Ishikawa (cell line): ENCODE results near the gene RABL6.

Source experiments
- CEBPB ChIP-seq: IDR thresholded peaks from 2 replicates; pipeline ENCODE4 v1.6.1; 2012
- CREB1 ChIP-seq: IDR thresholded peaks from 2 replicates; pipeline ENCODE4 v1.6.1; 2012; ENCODE audit warnings: low read depth
- EGR1 ChIP-seq: IDR thresholded peaks from 2 replicates; pipeline ENCODE4 v1.6.1; 2012
- EP300 ChIP-seq: IDR thresholded peaks from 2 replicates; pipeline ENCODE4 v1.6.1; 2012; ENCODE audit warnings: borderline replicate concordance
- FOXM1 ChIP-seq: IDR thresholded peaks from 2 replicates; pipeline ENCODE4 v1.6.1; 2012; ENCODE audit warnings: low read depth, borderline replicate concordance
- MAX ChIP-seq: IDR thresholded peaks from 2 replicates; pipeline ENCODE4 v1.6.1; 2012
- NFIC ChIP-seq: IDR thresholded peaks from 2 replicates; pipeline ENCODE4 v1.6.1; 2012
- RAD21 ChIP-seq: IDR thresholded peaks from 2 replicates; pipeline ENCODE4 v1.6.1; 2012; ENCODE audit warnings: low read depth
- TAF1 ChIP-seq: IDR thresholded peaks from 2 replicates; pipeline ENCODE4 v1.6.1; 2012; ENCODE audit warnings: low read depth, mild to moderate bottlenecking
- TCF12 ChIP-seq: IDR thresholded peaks from 2 replicates; pipeline ENCODE4 v1.6.1; 2012; ENCODE audit warnings: low read depth
- TEAD4 ChIP-seq: IDR thresholded peaks from 2 replicates; pipeline ENCODE4 v1.6.1; 2012
- YY1 ChIP-seq: IDR thresholded peaks from 2 replicates; pipeline ENCODE4 v1.6.1; 2012; ENCODE audit warnings: low read depth
- ZBTB7A ChIP-seq: IDR thresholded peaks from 2 replicates; pipeline ENCODE4 v1.6.1; 2012; ENCODE audit warnings: low read depth
- TF ChIP-seq, protein P1 (sequence below): IDR thresholded peaks from 2 replicates; pipeline ENCODE4 v1.6.1; 2012
- TF ChIP-seq, protein P2 (sequence below): IDR thresholded peaks from 2 replicates; pipeline ENCODE4 v1.6.1; 2012; ENCODE audit warnings: low read depth, mild to moderate bottlenecking

Gene RABL6

GRCh38 chr9:136868644-136869043 lies 60.9 kb downstream of the RABL6 start:
- TF ChIP-seq NFIC (no peak), MAX (no peak), TCF12 (no peak), CEBPB (no peak), FOXM1 (no peak)
- TF ChIP-seq, protein P1, sequence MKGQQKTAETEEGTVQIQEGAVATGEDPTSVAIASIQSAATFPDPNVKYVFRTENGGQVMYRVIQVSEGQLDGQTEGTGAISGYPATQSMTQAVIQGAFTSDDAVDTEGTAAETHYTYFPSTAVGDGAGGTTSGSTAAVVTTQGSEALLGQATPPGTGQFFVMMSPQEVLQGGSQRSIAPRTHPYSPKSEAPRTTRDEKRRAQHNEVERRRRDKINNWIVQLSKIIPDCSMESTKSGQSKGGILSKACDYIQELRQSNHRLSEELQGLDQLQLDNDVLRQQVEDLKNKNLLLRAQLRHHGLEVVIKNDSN = no peak

DNA sequence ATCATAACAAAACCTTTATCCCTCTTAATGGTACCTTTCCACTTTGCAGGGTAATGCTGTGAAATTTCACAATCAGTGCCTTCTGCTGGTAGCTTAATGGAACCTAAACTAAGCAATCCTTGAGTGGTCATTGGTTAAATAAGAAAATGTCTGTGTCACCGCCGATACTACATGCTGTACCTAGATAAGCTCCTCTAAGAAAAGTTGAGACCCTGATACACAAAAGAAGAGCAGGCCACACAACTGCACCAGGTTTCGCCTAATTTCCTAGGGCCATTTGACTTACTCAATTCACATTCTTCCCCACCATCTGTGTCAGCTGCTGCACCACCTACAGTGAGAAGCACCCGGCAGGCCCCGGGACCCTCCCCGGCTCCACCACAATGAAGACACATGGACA lies 67.4 kb downstream of the RABL6 start:
- TF ChIP-seq YY1 (no peak), RAD21 (no peak), FOXM1 (no peak), NFIC (no peak), EGR1 (no peak), CREB1 (no peak), CEBPB (no peak), ZBTB7A (no peak), MAX (no peak)

- TF ChIP-seq ZBTB7A (no peak), YY1 (no peak), TEAD4 (no peak), EGR1 (no peak), MAX (no peak), EP300 (no peak), TAF1 (no peak), NFIC (no peak), RAD21 (no peak), CEBPB (no peak), TCF12 (no peak), FOXM1 (no peak), CREB1 (no peak)
- TF ChIP-seq, protein P1 = no peak
- TF ChIP-seq, protein P2, sequence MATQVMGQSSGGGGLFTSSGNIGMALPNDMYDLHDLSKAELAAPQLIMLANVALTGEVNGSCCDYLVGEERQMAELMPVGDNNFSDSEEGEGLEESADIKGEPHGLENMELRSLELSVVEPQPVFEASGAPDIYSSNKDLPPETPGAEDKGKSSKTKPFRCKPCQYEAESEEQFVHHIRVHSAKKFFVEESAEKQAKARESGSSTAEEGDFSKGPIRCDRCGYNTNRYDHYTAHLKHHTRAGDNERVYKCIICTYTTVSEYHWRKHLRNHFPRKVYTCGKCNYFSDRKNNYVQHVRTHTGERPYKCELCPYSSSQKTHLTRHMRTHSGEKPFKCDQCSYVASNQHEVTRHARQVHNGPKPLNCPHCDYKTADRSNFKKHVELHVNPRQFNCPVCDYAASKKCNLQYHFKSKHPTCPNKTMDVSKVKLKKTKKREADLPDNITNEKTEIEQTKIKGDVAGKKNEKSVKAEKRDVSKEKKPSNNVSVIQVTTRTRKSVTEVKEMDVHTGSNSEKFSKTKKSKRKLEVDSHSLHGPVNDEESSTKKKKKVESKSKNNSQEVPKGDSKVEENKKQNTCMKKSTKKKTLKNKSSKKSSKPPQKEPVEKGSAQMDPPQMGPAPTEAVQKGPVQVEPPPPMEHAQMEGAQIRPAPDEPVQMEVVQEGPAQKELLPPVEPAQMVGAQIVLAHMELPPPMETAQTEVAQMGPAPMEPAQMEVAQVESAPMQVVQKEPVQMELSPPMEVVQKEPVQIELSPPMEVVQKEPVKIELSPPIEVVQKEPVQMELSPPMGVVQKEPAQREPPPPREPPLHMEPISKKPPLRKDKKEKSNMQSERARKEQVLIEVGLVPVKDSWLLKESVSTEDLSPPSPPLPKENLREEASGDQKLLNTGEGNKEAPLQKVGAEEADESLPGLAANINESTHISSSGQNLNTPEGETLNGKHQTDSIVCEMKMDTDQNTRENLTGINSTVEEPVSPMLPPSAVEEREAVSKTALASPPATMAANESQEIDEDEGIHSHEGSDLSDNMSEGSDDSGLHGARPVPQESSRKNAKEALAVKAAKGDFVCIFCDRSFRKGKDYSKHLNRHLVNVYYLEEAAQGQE = no peak
Measured at GRCh38 chr9:136876476-136876875, 68.7 kb downstream of the RABL6 start.

- TF ChIP-seq TCF12 = no peak
- TF ChIP-seq, protein P1 = no peak
- TF ChIP-seq YY1 = no peak
- no peak for TF ChIP-seq TEAD4
- TF ChIP-seq, protein P2 = no peak
- TF ChIP-seq RAD21 = no peak
- TF ChIP-seq NFIC = no peak
- TF ChIP-seq CREB1 = no peak
Measured at GRCh38 chr9:136880651-136881050, 72.9 kb downstream of the RABL6 start.

GRCh38 chr9:136881691-136882108 lies 74.0 kb downstream of the RABL6 start:
- TF ChIP-seq ZBTB7A = no peak
- TF ChIP-seq, protein P2 = no peak
- TF ChIP-seq CEBPB = no peak
- no peak for TF ChIP-seq TCF12
- no peak for TF ChIP-seq YY1
- TF ChIP-seq CREB1 = no peak
- TF ChIP-seq, protein P1 = no peak
- no peak for TF ChIP-seq EP300
- no peak for TF ChIP-seq EGR1
- no peak for TF ChIP-seq MAX
- TF ChIP-seq NFIC = no peak
